ENCODE data around the gene WDR77.

GRCh38 chr1:111424281-111424680 lies 24.8 kb downstream of the WDR77 start:
- TF ChIP-seq EZH2phosphoT487 (IDR thresholded peaks at IDR 0.05; ENCODE audit: insufficient read depth, low read depth) = no peak
- TF ChIP-seq EZH2 (IDR thresholded peaks at IDR 0.05; ENCODE audit: insufficient read depth, poor library complexity, severe bottlenecking) = no peak

All from GM23248 (cell line).